HG03045 (cell line): ENCODE data around the gene LZTS3.
"Not testable (repeated sequence)": the region's sequence is repeated elsewhere in the genome, so short reads cannot be mapped to it uniquely, and the experiment has no call there.

ENCODE experiments used
- ATAC-seq: cut with Tn5 transposase; IDR thresholded peaks from one replicate; pipeline ENCODE4 v1.9.1; 2021; ENCODE audit warnings: mild to moderate bottlenecking, moderate library complexity; ENCODE audit not compliant: unreplicated experiment

Gene LZTS3

DNA sequence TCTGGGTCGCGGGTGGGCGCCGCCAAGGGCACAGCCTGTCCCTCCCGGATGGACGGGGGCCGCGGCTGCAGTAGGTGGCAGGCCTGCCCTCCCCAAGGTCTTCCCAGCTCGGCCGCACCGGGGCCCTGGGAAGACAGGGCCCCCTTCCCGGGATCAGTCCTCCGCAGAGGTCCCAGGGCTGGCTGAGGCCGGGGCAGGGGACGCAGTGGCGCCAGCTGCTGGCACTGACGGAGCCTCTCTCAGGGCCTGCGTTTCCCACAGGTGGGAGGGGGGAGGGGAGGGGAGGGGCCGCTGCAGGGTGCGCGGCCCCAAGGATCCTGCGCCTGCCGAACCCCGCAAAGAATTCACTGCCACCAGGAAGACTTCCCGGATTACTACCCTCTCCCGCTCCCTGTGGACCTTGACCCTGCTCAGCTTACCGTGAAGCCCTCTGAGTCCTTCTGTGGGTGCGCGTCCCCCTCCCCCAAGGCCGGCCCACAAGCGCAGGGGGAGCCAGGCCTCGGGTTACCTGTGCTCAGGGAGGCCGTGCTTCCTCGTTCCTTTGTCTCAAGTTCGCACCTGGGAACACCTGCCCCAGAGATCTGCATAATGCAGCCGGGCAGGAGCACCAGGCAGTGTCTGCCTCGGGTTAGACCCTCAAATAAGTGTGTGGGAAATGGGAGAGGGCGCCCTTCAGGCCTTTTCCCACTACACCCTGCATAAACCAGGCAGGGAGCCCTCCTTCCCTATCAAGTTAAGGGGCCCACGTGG, 5.1 kb downstream of the LZTS3 start:
- ATAC-seq, result no peak

DNA sequence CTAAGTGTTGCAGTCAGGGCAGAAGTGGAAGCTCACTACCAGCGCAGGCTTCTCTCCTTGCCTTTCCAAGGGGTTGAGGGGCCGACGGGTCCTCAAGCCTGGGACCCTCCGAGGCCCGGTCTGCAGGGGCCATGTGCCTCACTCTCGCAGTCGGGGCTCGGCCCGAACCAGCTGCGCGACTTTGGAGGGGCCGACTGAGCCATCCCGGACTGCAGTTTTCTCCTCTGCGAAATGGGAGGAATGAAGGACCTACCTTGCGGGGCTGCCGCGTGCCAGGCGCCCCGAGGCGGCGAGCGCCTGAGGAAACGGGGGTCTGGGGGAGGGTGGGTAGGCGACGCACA, 5.6 kb downstream of the LZTS3 start:
- ATAC-seq, result no peak

DNA sequence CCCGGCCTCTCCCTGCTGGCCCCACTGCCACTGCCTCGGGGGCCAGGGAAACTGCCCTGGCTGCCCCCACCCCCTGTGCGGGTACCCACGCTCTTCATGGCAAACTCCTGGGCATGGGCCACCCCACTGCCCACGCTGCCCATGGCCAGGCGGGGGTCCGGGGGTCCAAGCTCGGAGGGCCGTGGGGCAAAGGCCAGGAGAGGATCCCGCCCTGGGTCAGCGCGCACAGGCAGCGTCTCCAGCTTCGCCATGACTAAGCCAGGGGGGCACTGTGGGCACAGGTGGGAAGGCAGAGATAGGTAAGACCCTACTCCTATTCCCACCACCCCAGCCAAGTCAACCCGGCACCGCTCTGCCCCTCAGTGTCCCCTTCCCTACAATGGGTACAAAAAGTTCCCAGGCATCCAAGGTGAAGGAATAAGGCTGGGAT, 6.4 kb downstream of the LZTS3 start:
- no peak for ATAC-seq

DNA sequence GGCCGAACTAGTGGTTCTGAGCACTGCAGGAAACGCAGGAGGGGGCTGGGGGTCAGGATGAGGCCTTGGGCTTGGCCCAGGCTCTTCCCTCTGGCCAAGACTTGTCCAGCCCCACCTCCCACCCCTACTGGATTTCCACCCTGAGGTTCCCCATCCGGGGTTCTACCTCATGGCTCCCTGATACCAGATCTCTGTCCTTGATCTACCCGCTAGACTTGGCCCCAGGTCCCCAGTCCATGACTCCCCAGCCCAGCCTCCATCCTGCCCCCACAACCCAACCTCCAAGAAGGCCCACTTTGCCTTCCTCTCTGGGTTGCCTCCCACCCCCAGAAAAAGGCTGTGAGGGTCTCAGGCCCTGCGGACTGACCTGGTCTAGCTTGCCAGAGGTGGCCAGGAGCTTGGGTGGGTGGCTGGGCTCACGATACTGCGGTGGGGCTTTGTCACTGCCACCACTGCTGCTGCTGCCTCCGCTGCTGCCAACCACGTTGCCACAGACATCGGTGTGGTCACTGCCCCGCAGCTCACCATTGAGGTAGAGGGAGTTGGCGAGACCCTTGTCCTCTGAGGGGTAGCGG, 6.9 kb downstream of the LZTS3 start:
- no peak for ATAC-seq

DNA sequence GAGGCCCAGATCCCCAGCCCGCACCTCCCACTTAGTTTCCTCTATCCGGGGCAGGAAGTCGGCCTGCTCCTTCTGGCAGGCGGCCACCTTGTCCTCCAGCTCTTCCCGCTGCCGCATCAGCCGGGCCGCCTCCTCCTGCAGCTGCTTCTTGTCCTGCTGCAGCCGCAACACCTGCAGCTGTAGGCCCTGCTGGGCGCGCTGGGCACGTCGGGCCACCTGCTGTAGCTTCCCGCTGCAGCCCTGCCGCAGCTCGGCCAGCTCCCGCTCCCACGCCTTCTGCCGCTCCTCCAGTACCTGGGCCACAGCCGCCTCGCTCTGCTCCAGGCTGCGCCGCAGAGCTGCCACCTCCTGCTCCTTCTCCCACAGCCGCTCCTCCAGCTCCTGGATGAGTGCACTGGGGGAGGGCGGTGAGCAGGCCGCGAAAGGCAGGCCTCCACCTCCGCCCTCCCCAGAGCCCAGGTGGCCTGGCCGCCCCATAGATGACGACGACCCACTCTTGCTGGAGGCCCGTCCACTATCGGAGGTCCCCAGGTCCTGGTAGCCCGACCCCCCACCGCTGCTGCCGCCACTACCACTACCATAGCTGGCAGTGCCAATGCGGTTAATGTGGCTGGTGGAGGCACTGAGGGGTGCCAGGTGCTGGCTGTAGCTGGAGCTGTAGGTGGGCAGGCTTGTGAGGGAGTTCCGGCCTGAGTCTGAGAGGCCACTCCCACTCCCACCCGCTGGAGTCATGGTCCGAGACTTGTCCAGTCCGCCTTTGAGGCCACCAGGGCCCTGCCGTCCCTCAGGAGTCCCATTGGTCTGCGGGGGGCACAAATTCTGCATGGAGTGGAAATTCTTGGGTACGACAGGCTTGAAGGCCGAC, 7.6 kb downstream of the LZTS3 start:
- no peak for ATAC-seq

DNA sequence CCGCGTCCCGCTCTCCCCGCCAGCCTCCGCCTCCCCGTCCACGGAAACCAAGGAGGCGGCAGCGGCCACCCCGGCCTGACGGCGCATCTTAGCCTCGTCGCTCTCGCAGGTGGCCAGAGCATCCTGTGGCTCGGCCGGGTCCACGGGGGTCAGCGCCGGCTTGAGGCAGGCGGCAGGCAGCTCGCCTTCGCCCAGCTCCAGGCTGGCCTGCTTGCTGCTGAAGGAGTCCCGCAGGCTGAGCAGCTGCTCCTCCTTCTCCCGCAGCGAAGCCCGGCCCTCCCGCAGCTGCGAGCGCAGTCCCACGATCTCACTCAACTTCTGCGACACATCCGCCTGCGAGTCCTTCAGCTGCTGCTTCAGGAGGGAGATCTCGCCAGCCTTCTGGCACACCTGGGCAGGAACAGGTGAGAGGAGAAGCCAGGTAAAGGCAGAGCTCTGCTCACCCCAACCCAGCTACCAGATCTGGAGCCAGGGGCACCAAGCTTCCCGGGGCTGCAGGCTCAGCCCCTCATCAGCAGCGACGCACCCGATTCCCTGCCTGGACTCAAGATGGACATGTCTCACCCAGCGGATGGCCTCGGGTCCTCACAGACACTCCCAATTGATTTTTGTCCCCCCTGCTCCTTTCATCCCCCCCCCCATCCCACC, 8.5 kb downstream of the LZTS3 start:
- ATAC-seq, result no peak

DNA sequence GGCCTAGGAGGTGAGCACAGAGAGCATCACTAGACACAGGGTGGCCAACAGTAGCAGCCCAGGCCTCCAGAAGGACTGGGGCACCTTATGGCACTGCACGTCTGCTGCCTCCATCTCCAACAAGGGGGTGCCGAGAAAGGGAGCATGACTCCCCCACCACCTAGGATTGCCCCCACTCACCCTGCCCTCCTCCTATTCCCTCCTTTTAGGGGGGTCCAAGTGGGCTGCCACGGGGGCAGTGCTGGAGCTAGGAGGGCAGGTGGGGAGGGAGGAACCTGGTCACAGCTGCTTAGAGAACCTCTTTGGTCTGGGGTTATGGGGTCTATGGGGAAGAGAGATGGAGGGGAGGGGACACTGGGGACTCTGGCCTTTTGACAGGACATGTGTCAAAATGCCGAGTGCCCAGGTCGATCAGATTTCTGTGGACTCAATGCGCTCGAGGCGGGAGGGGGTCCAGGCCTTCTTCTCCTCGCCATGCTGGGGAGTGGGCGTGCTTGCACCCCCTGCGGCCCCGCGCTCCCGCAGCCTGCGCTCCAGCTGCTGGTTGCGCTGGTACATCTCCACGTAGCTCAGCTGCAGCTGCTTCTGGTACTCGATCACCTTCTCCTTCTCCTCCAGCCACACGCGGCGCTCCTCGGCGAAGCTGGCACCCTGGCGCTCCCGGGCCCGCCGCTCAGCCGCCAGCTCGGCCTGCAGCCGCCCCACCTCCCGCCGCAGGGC, 9.1 kb downstream of the LZTS3 start:
- ATAC-seq, result no peak

DNA sequence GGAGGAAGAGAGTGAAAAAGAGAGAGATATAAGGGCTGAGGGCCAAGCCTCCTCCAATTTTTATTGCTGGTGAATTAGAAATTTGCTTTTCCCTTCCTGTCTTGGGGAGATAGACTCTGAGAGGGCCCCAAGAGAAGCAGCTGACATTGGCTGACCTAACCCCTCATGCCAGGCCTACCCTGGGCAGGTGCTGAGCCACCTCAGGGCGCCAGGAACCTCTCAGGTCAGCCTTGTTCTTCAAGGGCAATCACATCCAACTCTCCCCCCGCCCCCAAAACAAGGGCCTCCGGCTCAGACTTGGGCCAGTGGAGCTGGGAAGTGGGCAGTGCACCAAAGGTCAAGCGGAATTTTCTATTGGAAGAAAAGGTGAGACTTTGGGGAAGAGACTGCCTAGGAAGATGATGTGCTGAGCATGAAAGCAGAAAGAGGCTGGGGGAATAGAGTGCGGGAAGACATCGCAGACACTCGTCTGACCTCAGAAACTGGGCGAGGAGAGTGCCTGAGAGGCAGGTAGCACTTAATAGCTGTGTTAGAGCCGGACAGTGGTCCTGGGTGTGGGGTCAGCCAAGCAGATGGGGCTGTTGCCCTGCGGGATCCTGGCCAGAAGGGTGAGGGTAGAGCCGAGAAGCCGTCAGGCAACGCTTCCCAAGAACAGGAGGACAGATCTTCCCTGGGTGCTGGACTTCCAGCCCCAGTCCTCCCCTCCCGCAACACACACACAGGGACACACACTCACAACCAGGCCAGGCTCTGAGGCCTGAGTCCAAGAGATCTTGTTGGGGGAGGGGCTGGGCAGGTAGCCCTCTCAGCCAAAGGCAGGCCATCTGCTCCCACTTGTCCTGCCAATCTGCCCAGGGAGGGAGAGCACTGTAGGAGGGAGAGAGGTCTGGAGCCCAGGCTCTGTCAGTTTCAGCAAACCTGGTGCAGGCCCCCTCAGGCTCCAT, 10.0 kb downstream of the LZTS3 start:
- no peak for ATAC-seq

DNA sequence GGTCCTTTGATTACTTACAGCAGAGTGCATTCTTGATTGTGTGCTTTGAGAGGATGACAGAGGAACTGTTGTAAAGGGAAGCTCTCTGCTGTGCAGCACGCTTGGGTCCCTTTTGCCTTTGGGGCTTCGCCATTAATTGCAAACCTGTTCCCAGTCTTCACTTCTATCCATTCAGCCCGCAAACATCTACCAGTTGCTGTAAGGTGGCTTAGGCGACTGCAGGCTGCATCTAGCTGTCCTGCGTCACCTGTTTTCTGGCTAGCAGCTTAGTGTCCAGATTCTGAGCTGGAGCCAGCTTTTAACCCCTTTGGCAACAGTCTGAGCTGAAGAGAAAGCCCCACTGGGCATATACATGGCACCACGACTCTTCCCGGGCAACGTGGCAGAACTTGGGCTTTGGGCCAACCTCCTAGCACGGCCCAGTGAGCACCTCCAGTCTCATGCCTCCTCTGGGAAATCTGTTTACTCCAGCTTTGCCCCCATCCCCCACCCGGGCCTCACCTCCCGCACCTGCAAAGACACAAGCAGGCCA, 11.2 kb downstream of the LZTS3 start:
- no peak for ATAC-seq

DNA sequence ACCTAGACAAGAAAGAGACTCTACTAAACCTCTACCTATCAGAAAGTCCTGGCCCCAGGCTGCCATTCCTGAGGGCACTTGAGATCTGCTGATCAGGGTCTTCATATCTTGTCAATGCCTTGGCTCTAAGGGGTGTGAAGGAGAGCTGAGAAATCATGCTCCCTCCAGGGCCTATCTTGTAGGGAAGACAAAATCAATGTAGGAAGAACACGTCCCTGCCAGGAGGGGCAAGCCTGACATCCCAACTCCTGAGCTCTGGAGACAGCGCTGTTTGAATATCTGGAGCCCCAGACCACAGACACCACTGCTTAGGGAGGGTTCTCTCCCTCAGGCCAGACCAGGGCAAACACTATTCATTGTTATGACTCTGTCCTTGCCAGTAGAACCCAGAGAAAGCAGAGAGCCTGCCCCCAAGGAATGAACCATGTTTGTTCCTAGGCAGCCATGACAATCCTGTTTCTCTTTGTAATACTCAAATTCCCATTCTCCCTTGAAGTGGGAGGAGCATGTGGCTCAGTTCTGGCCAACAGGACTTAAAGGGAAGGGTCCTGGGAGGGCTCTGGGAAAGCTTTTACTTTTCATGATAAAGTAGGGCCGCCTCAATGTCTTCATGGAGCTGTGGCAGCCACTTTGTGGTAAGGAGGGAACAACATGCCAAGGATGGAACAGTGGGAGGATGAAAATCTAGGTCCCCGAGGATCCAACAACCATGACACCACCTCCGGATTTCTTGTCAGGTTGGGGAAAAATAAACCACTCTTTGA, 11.9 kb downstream of the LZTS3 start:
- ATAC-seq, result no peak

DNA sequence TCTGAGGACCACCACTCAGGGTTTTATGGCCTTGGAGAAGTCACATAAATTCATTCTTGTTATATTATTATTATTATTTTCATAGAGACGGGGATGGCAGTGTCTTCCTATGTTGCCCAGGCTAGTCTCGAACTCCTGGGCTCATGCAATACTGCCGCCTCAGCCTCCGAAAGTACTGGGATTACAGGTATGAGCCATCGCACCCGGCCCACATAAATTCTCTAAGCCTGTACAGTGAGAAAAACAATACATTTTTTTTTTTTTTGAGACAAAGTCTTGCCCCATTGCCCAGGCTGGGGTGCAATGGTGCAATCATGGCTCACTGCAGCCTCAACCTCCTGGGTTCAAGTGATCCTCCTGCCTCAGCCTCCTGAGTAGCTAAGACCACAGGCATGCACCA, 12.9 kb downstream of the LZTS3 start:
- no peak for ATAC-seq

DNA sequence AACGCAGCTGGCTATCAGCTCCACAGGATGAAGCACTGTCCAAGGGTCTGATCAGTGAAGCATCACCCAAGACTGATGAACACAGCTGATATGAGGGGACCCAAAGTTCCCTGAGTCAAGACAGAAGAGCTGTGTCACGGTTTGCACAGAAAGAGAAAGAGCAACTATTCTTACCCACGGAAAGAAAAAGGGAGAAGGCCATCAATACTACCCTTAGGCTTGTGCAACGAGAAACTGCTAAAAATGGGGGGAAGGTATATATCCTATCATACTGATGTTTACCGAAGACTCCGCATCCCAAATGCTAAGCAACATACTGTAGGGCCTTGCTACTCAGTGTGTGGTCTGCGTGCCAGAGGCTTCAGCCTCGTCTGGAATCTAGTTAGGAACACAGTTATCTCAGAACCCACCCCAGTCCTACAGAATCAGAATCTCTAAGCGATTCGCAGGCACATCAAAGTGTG, 14.3 kb downstream of the LZTS3 start:
- ATAC-seq, result no peak

DNA sequence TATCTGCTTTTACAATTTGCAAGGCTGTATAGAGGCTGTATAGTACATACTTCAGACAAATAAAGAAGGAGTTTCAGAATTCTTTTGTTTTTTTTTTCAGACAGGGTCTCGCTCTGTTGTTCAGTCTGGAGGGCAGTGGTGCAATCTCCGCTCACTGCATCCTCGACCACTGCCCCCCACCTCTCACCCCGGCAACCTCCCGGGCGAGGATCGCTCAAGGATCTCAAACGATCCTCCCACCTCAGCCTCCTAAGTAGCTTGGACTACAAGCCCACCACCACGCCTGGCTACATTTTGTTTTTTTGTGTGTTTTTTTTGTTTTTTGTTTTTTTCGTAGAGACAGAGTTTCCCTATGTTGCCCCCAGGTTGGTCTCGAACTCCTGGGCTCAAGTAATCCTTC, 15.5 kb downstream of the LZTS3 start:
- ATAC-seq, result no peak

DNA sequence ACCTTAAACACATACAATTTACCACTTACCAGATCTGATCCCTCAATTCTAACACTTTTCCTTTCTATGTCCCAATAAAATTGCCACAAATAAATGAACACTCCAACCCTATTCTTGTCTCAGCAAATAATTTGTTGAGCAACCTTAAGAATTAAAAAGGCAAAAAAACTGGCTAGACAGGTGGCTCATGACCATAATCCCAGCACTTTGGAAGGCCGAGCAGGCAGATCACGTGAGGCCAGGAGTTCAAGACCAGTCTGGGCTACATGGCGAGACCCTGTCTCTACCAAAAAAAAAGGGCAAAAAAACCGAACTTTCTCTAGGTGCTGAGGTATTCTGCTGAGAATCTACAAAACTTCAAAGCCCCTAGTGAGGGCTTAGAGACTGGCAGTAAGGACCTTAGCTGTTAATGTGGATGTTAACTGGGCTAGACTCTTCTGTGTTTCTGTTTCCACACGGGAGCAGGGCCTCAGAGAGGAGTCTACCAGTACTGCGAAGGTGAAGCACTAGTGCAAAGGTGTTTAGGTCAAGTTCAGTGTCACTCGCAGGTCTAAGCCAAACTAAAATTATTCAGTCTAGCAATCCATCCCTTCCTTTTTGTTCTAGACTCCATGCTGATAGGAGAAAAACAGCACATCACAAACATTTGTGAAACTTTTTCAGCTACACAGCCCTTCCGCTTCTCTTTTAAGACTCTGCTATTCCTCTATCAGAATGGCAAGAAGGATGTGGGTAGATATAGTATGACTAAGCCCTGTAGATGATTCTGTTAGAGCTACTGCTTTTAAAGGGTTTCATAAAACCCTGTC, 16.3 kb downstream of the LZTS3 start:
- peak; percentile 46 for ATAC-seq

DNA sequence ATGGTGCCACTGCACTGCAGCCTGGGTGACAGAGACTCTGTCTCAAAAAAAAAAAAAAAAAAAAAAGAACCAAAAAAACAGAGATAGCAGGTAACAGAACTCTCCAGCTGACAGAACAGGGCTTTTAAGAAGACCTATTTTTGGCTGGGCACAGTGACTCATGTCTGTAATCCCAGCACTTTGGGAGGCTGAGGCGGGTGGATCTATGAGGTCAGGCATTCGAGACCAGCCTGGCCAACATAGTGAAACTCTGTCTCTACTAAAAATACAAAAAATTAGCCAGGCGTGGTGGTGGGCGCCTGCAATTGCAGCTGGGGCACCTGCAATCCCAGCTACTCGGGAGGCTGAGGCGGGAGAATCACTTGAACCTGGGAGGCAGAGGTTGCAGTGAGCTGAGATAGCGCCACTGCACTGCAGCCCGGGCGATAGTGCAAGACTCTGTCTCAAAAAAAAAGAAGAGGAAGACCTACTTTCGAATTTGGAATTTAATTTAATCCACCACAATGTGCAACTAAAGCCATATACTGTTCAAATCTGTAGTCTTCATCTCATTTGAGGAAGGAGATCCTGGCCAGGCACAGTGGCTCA, 21.2 kb downstream of the LZTS3 start:
- ATAC-seq, result not testable (repeated sequence)

DNA sequence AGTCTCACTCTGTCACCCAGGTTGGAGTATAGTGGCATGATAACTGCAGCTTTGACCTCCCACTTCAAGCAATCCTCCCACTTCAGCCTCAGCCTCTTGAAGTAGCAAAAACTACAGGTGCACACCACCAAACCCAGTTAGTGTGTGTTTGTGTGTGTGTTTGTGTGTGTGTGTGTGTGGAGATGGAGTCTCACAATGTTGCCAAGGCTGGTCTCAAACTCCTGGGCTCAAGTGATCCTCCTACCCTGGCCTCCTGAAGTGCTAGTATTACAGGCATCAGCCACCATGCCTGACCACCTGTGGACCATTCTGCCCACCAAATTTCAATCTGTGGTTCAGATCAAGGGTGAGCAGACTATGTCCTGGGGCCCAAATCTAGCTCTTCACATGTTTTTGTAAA, 22.4 kb downstream of the LZTS3 start:
- no peak for ATAC-seq

DNA sequence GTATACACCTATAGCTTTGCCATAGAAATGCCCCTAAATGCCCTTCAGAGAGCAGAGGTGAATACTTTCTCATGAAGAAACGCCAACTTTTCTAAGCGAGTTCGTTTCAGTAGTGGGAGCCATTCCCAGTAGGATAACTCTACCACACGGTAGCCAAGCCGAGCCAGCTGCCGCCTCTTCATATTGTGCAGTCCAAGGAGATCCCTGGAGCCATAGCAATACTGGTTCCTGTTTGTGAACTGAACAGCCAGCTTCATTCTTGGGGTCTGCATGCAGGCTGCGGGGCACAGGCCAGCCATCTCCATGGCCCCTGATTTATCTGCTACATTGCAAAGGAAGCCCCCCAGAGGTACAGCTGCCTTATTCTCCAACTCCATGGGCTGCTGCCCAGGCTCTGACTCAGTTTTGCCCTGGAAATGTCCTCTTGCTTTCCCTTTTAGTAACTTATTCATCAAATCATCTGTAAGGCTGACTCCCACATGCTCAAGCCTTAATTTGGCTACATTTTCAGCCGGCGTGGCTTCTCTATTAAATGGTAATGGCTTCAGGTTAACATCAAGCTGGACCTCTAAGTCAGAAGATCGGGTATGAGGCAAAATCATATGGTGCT, 26.5 kb downstream of the LZTS3 start:
- no peak for ATAC-seq
